ENCODE measurements around the gene ANKRD11.

- no peak for TF ChIP-seq ZNF274 (IDR thresholded peaks at IDR 0.05; ENCODE audit: low read depth, low read length)
- TF ChIP-seq SUZ12 (IDR thresholded peaks at IDR 0.05; ENCODE audit: extremely low read depth, insufficient read depth, insufficient read length), result no peak
- no peak for TF ChIP-seq YY1 (IDR thresholded peaks at IDR 0.05; ENCODE audit: insufficient read depth, insufficient read length)
These were observed 72.0 kb downstream of the ANKRD11 start for GRCh38 chr16:89418352-89418751.
